IMR-90 (cell line): ENCODE results near the gene TAF4. TPM values are rescaled to one million over a fixed set of nuclear protein-coding genes. Genes with fewer than 3 reads are reported as not detected.

Experiments used
- ATAC-seq: fragments of 200-7000 bp; cut with Tn5 transposase; 2 replicates; pipeline ENCODE4 v1.9.1; 2020; ENCODE audit warnings: low read depth, mild to moderate bottlenecking, moderate library complexity
- BruUV-seq: library from RNA; stranded (reverse); fragments of 400-500 nt; replicated peaks from 2 replicates; lab custom pipeline; 2021; lab: Mats Ljungman, UMichigan
- CTCF ChIA-PET: fragments of 300-600 bp; formaldehyde crosslinking; extraction: SDS; loops from one replicate; lab custom pipeline; 2021; ENCODE audit warnings: antibody characterized with exemption; lab: Yijun Ruan, JAX
- POLR2A ChIA-PET: fragments of 300-600 bp; sonication (Branson Sonifier 250); formaldehyde crosslinking; loops from one replicate; lab custom pipeline; 2022; ENCODE audit warnings: antibody characterized with exemption; ENCODE audit not compliant: unreplicated experiment; lab: Charles Lee
- DNase-seq: peaks from one replicate; pipeline ENCODE4 v3.0.0; 2013
- H2AFZ ChIP-seq: replicated peaks from 2 replicates; pipeline ENCODE3; 2013; ENCODE audit warnings: low read length, mild to moderate bottlenecking; ENCODE audit not compliant: poor library complexity
- H2AK5ac ChIP-seq: 2 replicates; pipeline ENCODE4 v1.6.1; 2013; ENCODE audit warnings: low read depth, low read length, inconsistent platforms
- H2AK9ac ChIP-seq: replicated peaks from 2 replicates; pipeline ENCODE3; 2013; ENCODE audit warnings: mild to moderate bottlenecking, low read depth, low read length, moderate library complexity; ENCODE audit not compliant: poor library complexity
- H2BK120ac ChIP-seq: 2 replicates; pipeline ENCODE4 v1.6.1; 2013; ENCODE audit warnings: low read depth, low read length, inconsistent platforms
- H2BK15ac ChIP-seq: 3 replicates; pipeline ENCODE4 v1.6.1; 2013; ENCODE audit warnings: low read depth, low read length, inconsistent platforms
- H2BK20ac ChIP-seq: 2 replicates; pipeline ENCODE4 v1.6.1; 2013; ENCODE audit warnings: low read depth, mild to moderate bottlenecking, inconsistent platforms, low read length, moderate library complexity
- H2BK5ac ChIP-seq: 2 replicates; pipeline ENCODE4 v1.6.1; 2013; ENCODE audit warnings: mild to moderate bottlenecking, low read depth, low read length, inconsistent platforms; ENCODE audit not compliant: poor library complexity, severe bottlenecking
- H3K14ac ChIP-seq: replicated peaks from 2 replicates; pipeline ENCODE4 v1.6.1; 2013; ENCODE audit warnings: low read depth, low read length, inconsistent platforms
- H3K18ac ChIP-seq: 2 replicates; pipeline ENCODE4 v1.6.1; 2013; ENCODE audit warnings: low read depth, low read length, control low read depth
- H3K23ac ChIP-seq: 2 replicates; pipeline ENCODE4 v1.6.1; 2013; ENCODE audit warnings: low read depth, low read length, inconsistent platforms
- H3K27ac ChIP-seq: 2 replicates; pipeline ENCODE4 v1.5.1; 2013; ENCODE audit warnings: mild to moderate bottlenecking, control low read depth, low read length; ENCODE audit not compliant: insufficient read depth
- H3K27me3 ChIP-seq: 2 replicates; pipeline ENCODE4 v1.6.1; 2013; ENCODE audit warnings: low read length; ENCODE audit not compliant: control insufficient read depth, insufficient read depth
- H3K36me3 ChIP-seq: 2 replicates; pipeline ENCODE4 v1.6.1; 2013; ENCODE audit warnings: low read length, mixed read lengths; ENCODE audit not compliant: control insufficient read depth, insufficient read depth
- H3K4ac ChIP-seq: 2 replicates; pipeline ENCODE4 v1.6.1; 2013; ENCODE audit warnings: low read depth, low read length, inconsistent platforms
- H3K4me1 ChIP-seq: 2 replicates; pipeline ENCODE4 v1.6.1; 2013; ENCODE audit warnings: low read length, mixed read lengths; ENCODE audit not compliant: control insufficient read depth, insufficient read depth
- H3K4me2 ChIP-seq: 2 replicates; pipeline ENCODE4 v1.6.1; 2013; ENCODE audit warnings: low read depth, mild to moderate bottlenecking, control low read depth, low read length, moderate library complexity
- H3K4me3 ChIP-seq: 2 replicates; pipeline ENCODE4 v1.5.1; 2013; ENCODE audit warnings: low read depth, mild to moderate bottlenecking, control low read depth, low read length, moderate library complexity; ENCODE audit not compliant: insufficient read depth
- H3K56ac ChIP-seq: 2 replicates; pipeline ENCODE4 v1.6.1; 2013; ENCODE audit warnings: low read length, inconsistent platforms; ENCODE audit not compliant: insufficient read depth; ENCODE audit errors: extremely low read depth
- H3K79me1 ChIP-seq, 2 experiments: 2 replicates each; pipeline ENCODE4 v1.6.1; 2013; ENCODE audit warnings: low read length in 2 of 2, inconsistent platforms in 1 of 2, low read depth in 1 of 2
- H3K9ac ChIP-seq: 2 replicates; pipeline ENCODE4 v1.6.1; 2013; ENCODE audit warnings: low read depth, low read length, control low read depth
- H3K9me1 ChIP-seq: 2 replicates; pipeline ENCODE4 v1.6.1; 2013; ENCODE audit warnings: low read length, inconsistent platforms; ENCODE audit not compliant: insufficient read depth
- H3K9me3 ChIP-seq: 2 replicates; pipeline ENCODE4 v1.6.1; 2013; ENCODE audit warnings: low read length; ENCODE audit not compliant: control insufficient read depth, insufficient read depth
- H4K20me1 ChIP-seq: 2 replicates; pipeline ENCODE4 v1.6.1; 2013; ENCODE audit warnings: low read length, inconsistent platforms; ENCODE audit not compliant: insufficient read depth
- H4K5ac ChIP-seq: 2 replicates; pipeline ENCODE4 v1.6.1; 2013; ENCODE audit warnings: mild to moderate bottlenecking, low read depth, low read length, control low read depth
- H4K8ac ChIP-seq, 2 experiments: 2 replicates each; pipeline ENCODE4 v1.6.1; 2013; ENCODE audit warnings: low read depth in 2 of 2, low read length in 2 of 2, control low read depth in 1 of 2, inconsistent platforms in 1 of 2
- H4K91ac ChIP-seq: 2 replicates; pipeline ENCODE4 v1.6.1; 2013; ENCODE audit warnings: low read depth, low read length, inconsistent platforms; ENCODE audit not compliant: insufficient read depth
- CHD1 ChIP-seq: IDR thresholded peaks from 2 replicates; pipeline ENCODE4 v1.6.1; 2012; ENCODE audit warnings: low read depth, low read length, improper control_type of control experiment
- ELK1 ChIP-seq: fragments of 150-350 bp; IDR thresholded peaks from 2 replicates; pipeline ENCODE4 v1.6.1; 2016; ENCODE audit warnings: low read depth, mild to moderate bottlenecking, low read length, moderate library complexity, borderline replicate concordance
- FOS ChIP-seq: fragments of 150-350 bp; IDR thresholded peaks from 2 replicates; pipeline ENCODE4 v1.6.1; 2016; ENCODE audit warnings: low read depth, low read length
- MAFK ChIP-seq: IDR thresholded peaks from 2 replicates; pipeline ENCODE4 v1.6.1; 2012; ENCODE audit warnings: low read depth, low read length, improper control_type of control experiment
- NFE2L2 ChIP-seq: fragments of 150-350 bp; IDR thresholded peaks from 2 replicates; pipeline ENCODE4 v1.6.1; 2016; ENCODE audit warnings: low read depth, mild to moderate bottlenecking, low read length
- RFX5 ChIP-seq: IDR thresholded peaks from 2 replicates; pipeline ENCODE4 v1.8.0; 2012; ENCODE audit warnings: low read depth, mild to moderate bottlenecking, low read length, moderate library complexity
- SMC3 ChIP-seq: fragments of 150-350 bp; IDR thresholded peaks from 2 replicates; pipeline ENCODE4 v1.6.1; 2016; ENCODE audit warnings: low read depth, mild to moderate bottlenecking, antibody characterized with exemption, low read length, moderate library complexity
- USF2 ChIP-seq: fragments of 150-350 bp; IDR thresholded peaks from 2 replicates; pipeline ENCODE4 v1.6.1; 2017; ENCODE audit warnings: mild to moderate bottlenecking, antibody characterized with exemption, low read length, low read depth
- WGBS, 2 experiments: methylation state at CpG; one replicate each; pipeline versions ENCODE4 v1.1.5 to v1.1.7; 2013; ENCODE audit warnings: missing lambda C conversion rate in 2 of 2; ENCODE audit not compliant: insufficient read length in 1 of 2; ENCODE audit errors: extremely low coverage in 2 of 2; 5-methylcytosine and 5-hydroxymethylcytosine counted together
- dilution Hi-C: fragments of 300-500 bp; cut with HindIII; formaldehyde crosslinking; loops from one replicate; pipeline ENCODE4 v1.14.3; 2018; ENCODE audit warnings: low sequenced_read_pairs; ENCODE audit not compliant: unreplicated experiment
- in situ Hi-C: fragments of 300-500 bp; cut with MboI; formaldehyde crosslinking; loops from 3 replicates; pipeline ENCODE4 v1.14.3; 2019; ENCODE audit warnings: low sequenced_read_pairs, inconsistent platforms, mixed read lengths
- intact Hi-C: fragments of 100-400 bp; cut with micrococcal nuclease; formaldehyde crosslinking; loops from 2 replicates; pipeline ENCODE4 v1.10.0; 2022
- polyA plus RNA-seq, 3 experiments: library from polyadenylated mRNA; depleted of rRNA; stranded (reverse); fragments of >200 nt; gene quantifications; 2 replicates each; pipeline ENCODE4 v1.2.3, GENCODE V29; 2012; ENCODE audit warnings: low replicate concordance in 1 of 3
- total RNA-seq: library from RNA; depleted of rRNA; stranded (reverse); fragments of >200 nt; gene quantifications from 2 replicates; pipeline ENCODE4 v1.2.3, GENCODE V29; 2012

TAF4 gene
- total and polyA plus RNA-seq, 2 of the 4 experiments (the other 2 are of a cell fraction) = 1.4 to 5.1 TPM

GRCh38 chr20:61997891-61998290, 67.8 kb downstream of the TAF4 start:
- no TSS peak for BruUV-seq
- Histone ChIP-seq H3K27ac (no peak overlapping the region), H3K14ac (no peak overlapping the region), H4K20me1 (no peaks in the 10 kb centered on the region), H3K18ac (no peak overlapping the region), H2AFZ (no peak overlapping the region), H3K9me3 (peaks cover 3% of the 10 kb centered on the region; the same call in 1 of the 2 replicates), H3K9ac (no peak overlapping the region), H3K27me3 (no peaks in the 10 kb centered on the region), H2AK5ac (no peak overlapping the region), H2BK15ac (no peak overlapping the region), H2BK120ac (no peak overlapping the region), H3K9me1 (0 out of 2 replicates have a peak, but pooled peaks cover 4% of the 10 kb centered on the region), H2BK20ac (no peak overlapping the region), H3K23ac (no peak overlapping the region), H2BK5ac (no peak overlapping the region), H3K79me1 (no peaks in the 10 kb centered on the region), H3K4me3 (no peak overlapping the region), H4K8ac (no peak overlapping the region), H3K4me1 (no peaks in the 10 kb centered on the region), H3K4me2 (no peak overlapping the region), H3K56ac (no peak overlapping the region), H2AK9ac (no peak overlapping the region), H3K4ac (no peak overlapping the region), H4K91ac (no peak overlapping the region), H4K5ac (no peak overlapping the region), H3K36me3 (peaks cover 64% of the 10 kb centered on the region)
- TF ChIP-seq NFE2L2 (no peak), USF2 (no peak), RFX5 (no peak), MAFK (no peak), CHD1 (no peak), ELK1 (no peak), SMC3 (no peak), FOS (no peak)
- ChIA-PET POLR2A (no interaction called here), CTCF (no interaction called here)
- in situ Hi-C loops (no loop called here), intact Hi-C loops (no loop called here), dilution Hi-C loops (no loop called here)
- no CpG with 5 or more reads among the region's 10 CpGs for WGBS, 2 experiments
- DNase-seq = no peak
- no peak for ATAC-seq
